Testis (tissue), 3 donors: ENCODE results near the gene ARSD. TPM values are rescaled to one million over a fixed set of nuclear protein-coding genes. Genes with fewer than 3 reads are reported as not detected.

Experiments
- DNase-seq: peaks from one replicate; pipeline ENCODE4 v3.0.0-alpha.2; 2019
- H3K27ac ChIP-seq, 2 donors: fragments of 200-600 bp; sonication (generic); one replicate each; pipeline ENCODE4 v1.5.1; 2019
- H3K27me3 ChIP-seq: fragments of 200-600 bp; sonication (generic); one replicate; pipeline ENCODE4 v1.5.1; 2019
- H3K36me3 ChIP-seq: fragments of 200-600 bp; sonication (generic); one replicate; pipeline ENCODE4 v1.5.1; 2017; ENCODE audit warnings: low read depth; ENCODE audit errors: missing control alignments
- H3K4me1 ChIP-seq: fragments of 200-600 bp; sonication (generic); one replicate; pipeline ENCODE4 v1.5.1; 2019
- H3K4me3 ChIP-seq, 2 donors: fragments of 200-600 bp; sonication (generic); one replicate each; pipeline ENCODE4 v1.5.1; 2017 to 2019
- H3K9me3 ChIP-seq: fragments of 200-600 bp; sonication (generic); one replicate; pipeline ENCODE4 v1.5.1; 2017
- POLR2A ChIP-seq: fragments of 450-650 bp; IDR thresholded peaks from one replicate; pipeline ENCODE4 v1.6.1; 2017; ENCODE audit warnings: antibody characterized with exemption, mild to moderate bottlenecking, moderate library complexity
- WGBS, 2 donors: methylation state at CpG; one replicate each; pipeline ENCODE4 v1.1.5; 2018; 5-methylcytosine and 5-hydroxymethylcytosine counted together
- intact Hi-C: fragments of 100-400 bp; cut with DNase I; formaldehyde crosslinking; loops from one replicate; pipeline ENCODE4 v1.15.1; 2023; ENCODE audit warnings: low total_unique reads
- polyA plus RNA-seq: library from polyadenylated mRNA; stranded (reverse); fragments of 350-450 nt; fragmentation: Illumina TruSeq; extraction: RNeasy Lipid Tissue Mini Kit (QIAGEN cat#74804); gene quantifications from one replicate; pipeline ENCODE4 v1.2.3, GENCODE V29; 2014; ENCODE audit warnings: low read depth, low replicate concordance; ENCODE audit not compliant: insufficient read depth
- total RNA-seq, 2 donors: library from RNA; depleted of rRNA; stranded (reverse); fragments of >200 nt; gene quantifications; one replicate each; pipeline ENCODE4 v1.2.3, GENCODE V29; 2016
- TF ChIP-seq, protein P1 (sequence below), 3 experiments: fragments of 450-650 bp in 2 of 3; fragments of 200-600 bp in 1 of 3; sonication (generic) in 1 of 3; IDR thresholded peaks; one replicate each; pipeline ENCODE4 v1.5.1; 2016 to 2019; ENCODE audit warnings: antibody characterized with exemption in 3 of 3, mild to moderate bottlenecking in 2 of 3, moderate library complexity in 1 of 3

ARSD gene
- total and polyA plus RNA-seq, 3 donors from 2014 or later = 14.6 to 37.0 (median 25.4) TPM

DNA sequence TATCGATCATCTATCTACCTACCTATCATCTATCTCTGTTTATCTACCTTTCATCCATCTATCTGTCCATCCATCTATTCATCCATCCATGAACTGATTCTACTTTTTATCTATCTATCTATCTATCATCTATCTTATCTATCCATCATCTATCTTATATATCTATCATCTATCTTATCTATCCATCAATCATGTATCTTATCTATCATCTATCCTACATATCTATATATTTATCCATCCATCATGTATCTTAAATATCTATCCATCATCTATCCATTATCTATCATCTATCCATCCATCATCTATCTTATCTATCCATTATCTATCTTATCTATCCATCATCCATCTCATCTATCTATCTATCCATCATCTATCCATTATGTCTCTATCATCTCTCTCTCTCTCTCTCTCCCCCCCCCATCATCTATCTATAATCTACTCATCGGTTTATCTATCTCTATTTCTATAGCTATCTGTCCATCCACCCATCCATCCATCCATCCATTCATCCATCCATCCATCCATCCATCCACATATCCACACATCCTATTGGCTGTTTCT lies 20.9 kb downstream of the ARSD start:
- intact Hi-C loops = no loop called here
- Histone ChIP-seq H3K27ac (no peak overlapping the region), H3K9me3 (no peaks in the 10 kb centered on the region), H3K4me1 (no peaks in the 10 kb centered on the region), H3K4me3 (no peak overlapping the region), H3K36me3 (no peaks in the 10 kb centered on the region), H3K27me3 (no peaks in the 10 kb centered on the region)
- 92 to 96% methylated on average over 2 of the region's 2 CpGs for WGBS, 2 donors
- TF ChIP-seq, protein P1, sequence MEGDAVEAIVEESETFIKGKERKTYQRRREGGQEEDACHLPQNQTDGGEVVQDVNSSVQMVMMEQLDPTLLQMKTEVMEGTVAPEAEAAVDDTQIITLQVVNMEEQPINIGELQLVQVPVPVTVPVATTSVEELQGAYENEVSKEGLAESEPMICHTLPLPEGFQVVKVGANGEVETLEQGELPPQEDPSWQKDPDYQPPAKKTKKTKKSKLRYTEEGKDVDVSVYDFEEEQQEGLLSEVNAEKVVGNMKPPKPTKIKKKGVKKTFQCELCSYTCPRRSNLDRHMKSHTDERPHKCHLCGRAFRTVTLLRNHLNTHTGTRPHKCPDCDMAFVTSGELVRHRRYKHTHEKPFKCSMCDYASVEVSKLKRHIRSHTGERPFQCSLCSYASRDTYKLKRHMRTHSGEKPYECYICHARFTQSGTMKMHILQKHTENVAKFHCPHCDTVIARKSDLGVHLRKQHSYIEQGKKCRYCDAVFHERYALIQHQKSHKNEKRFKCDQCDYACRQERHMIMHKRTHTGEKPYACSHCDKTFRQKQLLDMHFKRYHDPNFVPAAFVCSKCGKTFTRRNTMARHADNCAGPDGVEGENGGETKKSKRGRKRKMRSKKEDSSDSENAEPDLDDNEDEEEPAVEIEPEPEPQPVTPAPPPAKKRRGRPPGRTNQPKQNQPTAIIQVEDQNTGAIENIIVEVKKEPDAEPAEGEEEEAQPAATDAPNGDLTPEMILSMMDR (IDR thresholded peaks at IDR 0.05) = no peak
- TF ChIP-seq POLR2A = no peak
- DNase-seq = no peak

DNA sequence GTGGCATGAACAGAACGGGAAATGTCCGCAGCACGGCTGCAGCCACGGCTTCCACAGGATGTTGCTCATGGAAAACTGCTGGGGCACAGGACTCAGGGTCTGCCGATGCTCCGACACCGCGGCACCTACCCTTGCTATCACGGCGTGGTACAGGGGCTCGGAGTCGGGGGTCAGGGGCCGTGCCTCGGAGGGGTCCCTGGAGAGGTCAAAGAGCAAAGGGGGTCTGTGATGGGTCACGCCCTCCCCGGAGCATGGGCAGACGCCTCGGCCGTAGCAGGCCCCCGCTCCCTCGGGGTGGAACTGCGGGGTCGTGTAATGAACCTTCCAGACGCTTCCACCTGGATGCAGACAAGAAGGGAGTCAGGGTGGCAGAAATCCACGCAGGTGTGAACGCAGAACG lies 21.8 kb downstream of the ARSD start:
- H3K4me1 ChIP-seq = no peaks in the 10 kb centered on the region
- no peaks in the 10 kb centered on the region for H3K27me3 ChIP-seq
- intact Hi-C loops = no loop called here
- no peaks in the 10 kb centered on the region for H3K36me3 ChIP-seq
- H3K9me3 ChIP-seq = no peaks in the 10 kb centered on the region
- no peak for TF ChIP-seq POLR2A
- TF ChIP-seq, protein P1 (IDR thresholded peaks at IDR 0.05) = no peak
- no peak overlapping the region for H3K27ac ChIP-seq
- DNase-seq = no peak
- WGBS, 2 donors = 93% methylated on average over 26 of the region's 27 CpGs; no CpG with 5 or more reads in 1 of the 2 donors
- H3K4me3 ChIP-seq = no peak overlapping the region

DNA sequence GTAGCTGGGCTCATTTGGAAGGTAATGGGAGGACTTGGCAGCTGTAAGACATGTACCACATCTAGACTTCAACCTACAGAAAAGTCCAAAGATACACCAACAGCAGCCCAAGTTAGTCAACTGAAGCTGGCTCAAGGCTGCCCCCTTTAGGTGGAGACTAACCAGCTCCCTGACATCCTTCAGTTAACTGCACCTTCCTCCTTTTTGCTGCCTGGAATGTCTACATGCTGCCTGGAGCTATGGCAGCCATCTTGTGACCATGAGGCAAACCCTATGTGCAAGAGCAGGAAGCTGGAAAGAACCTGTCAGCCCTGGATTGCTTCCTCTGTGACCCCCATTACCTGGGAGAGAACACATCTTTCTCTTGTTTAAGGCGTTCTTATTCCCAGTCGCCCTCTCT lies 25.8 kb downstream of the ARSD start:
- no peaks in the 10 kb centered on the region for H3K36me3 ChIP-seq
- intact Hi-C loops = no loop called here
- no peak for TF ChIP-seq POLR2A
- DNase-seq = no peak
- H3K4me3 ChIP-seq = no peak overlapping the region
- H3K9me3 ChIP-seq = no peaks in the 10 kb centered on the region
- 86 to 93% methylated on average over 2 of the region's 2 CpGs for WGBS, 2 donors
- no peak overlapping the region for H3K27ac ChIP-seq
- H3K27me3 ChIP-seq = no peaks in the 10 kb centered on the region
- no peaks in the 10 kb centered on the region for H3K4me1 ChIP-seq

DNA sequence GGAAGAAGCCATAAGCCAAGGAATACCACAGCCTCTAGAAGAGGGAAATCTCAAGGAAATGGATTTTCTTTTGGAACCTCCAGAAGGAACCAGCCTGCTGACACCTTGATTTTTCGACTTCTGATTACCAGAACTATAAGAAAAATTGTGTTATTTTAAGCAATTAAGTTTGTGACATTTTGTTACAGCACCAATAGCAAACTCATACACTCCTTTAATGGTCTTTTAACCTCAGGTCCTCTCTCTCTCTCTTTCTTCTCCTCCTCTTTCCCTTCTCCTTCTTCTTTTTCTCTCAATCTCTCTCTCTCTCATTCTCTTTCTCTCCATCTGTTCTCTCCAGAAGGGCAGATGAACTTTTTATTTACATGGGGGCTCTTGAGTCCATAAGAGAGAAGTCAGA lies 26.3 kb downstream of the ARSD start:
- no peaks in the 10 kb centered on the region for H3K9me3 ChIP-seq
- no peaks in the 10 kb centered on the region for H3K27me3 ChIP-seq
- no peaks in the 10 kb centered on the region for H3K36me3 ChIP-seq
- no peak overlapping the region for H3K4me3 ChIP-seq
- DNase-seq = no peak
- H3K27ac ChIP-seq = no peak overlapping the region
- intact Hi-C loops = no loop called here
- no peaks in the 10 kb centered on the region for H3K4me1 ChIP-seq
- TF ChIP-seq, protein P1 (IDR thresholded peaks at IDR 0.05) = no peak
- TF ChIP-seq POLR2A = no peak
- 86 to 88% methylated on average over 1 of the region's 1 CpG for WGBS, 2 donors

DNA sequence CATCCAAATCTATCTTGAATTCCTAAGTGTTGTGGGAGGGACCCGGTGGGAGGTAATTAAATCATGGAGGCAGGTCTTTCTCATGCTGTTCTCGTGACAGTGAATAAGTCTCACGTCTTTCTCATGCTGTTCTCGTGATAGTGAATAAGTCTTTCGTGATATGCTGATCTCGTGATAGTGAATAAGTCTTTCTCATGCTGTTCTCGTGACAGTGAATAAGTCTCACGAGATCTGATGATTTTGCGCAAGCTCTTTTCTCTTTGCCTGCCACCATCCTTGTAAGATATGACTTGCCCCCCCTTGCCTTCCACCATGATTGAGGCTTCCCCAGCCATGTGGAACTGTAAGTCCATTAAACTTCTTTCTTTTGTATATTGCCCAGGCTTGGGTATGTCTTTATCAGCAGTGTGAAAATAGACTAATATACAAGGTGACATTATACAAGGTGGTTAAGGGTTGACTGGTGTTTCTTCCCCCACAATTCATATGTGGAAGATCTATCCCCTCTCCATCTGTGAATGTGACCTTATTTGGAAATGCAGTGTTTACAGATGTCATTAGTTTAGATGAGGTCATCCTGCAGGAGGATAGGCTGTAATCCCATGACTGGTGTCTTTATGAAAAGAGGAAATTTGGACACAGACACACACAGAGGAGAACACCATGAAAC lies 27.6 kb downstream of the ARSD start:
- no peak for DNase-seq
- Histone ChIP-seq H3K9me3 (no peaks in the 10 kb centered on the region), H3K27ac (no peak overlapping the region), H3K36me3 (no peaks in the 10 kb centered on the region), H3K4me3 (no peak overlapping the region), H3K27me3 (no peaks in the 10 kb centered on the region), H3K4me1 (no peaks in the 10 kb centered on the region)
- intact Hi-C loops = no loop called here
- WGBS, 2 donors = 83 to 86% methylated on average over 8 to 9 of the region's 9 CpGs
- TF ChIP-seq, protein P1 (IDR thresholded peaks at IDR 0.05) = no peak
- TF ChIP-seq POLR2A = no peak
